H9 (cell line): ENCODE data around the gene PHACTR4. TPM values are rescaled to one million over a fixed set of nuclear protein-coding genes. Genes with fewer than 3 reads are reported as not detected.
A peak's percentile ranks its signal among the peaks of the same experiment; 100 is the strongest.

Experiments used
- DNase-seq: peaks from one replicate; pipeline ENCODE4 v3.0.0-alpha.2; 2017
- H2AFZ ChIP-seq: one replicate; pipeline ENCODE4 v1.6.1; 2013; ENCODE audit warnings: mild to moderate bottlenecking, low read length, control low read depth, moderate library complexity
- H2AK5ac ChIP-seq: 2 replicates; pipeline ENCODE4 v1.6.1; 2013; ENCODE audit warnings: low read length, control low read depth, mixed read lengths; ENCODE audit not compliant: insufficient read length
- H2BK120ac ChIP-seq: one replicate; pipeline ENCODE4 v1.6.1; 2013; ENCODE audit warnings: low read depth, mild to moderate bottlenecking, low read length, control low read depth, inconsistent platforms; ENCODE audit not compliant: poor library complexity, severe bottlenecking
- H2BK12ac ChIP-seq: 2 replicates; pipeline ENCODE4 v1.6.1; 2013; ENCODE audit warnings: low read length, control low read depth, mixed read lengths, low read depth; ENCODE audit not compliant: insufficient read length
- H2BK15ac ChIP-seq: 2 replicates; pipeline ENCODE4 v1.6.1; 2013; ENCODE audit warnings: low read depth, low read length, control low read depth
- H2BK20ac ChIP-seq: one replicate; pipeline ENCODE4 v1.6.1; 2013; ENCODE audit warnings: low read depth, mild to moderate bottlenecking, low read length, control low read depth, inconsistent platforms; ENCODE audit not compliant: poor library complexity, severe bottlenecking
- H2BK5ac ChIP-seq: 2 replicates; pipeline ENCODE4 v1.6.1; 2013; ENCODE audit warnings: low read length, control low read depth, mixed read lengths; ENCODE audit not compliant: insufficient read length
- H3K14ac ChIP-seq: 2 replicates; pipeline ENCODE4 v1.6.1; 2013; ENCODE audit warnings: low read length, control low read depth; ENCODE audit not compliant: insufficient read depth
- H3K18ac ChIP-seq: 2 replicates; pipeline ENCODE4 v1.6.1; 2013; ENCODE audit warnings: low read depth, mild to moderate bottlenecking, mixed read lengths, low read length, control low read depth; ENCODE audit not compliant: insufficient read length
- H3K23ac ChIP-seq: 2 replicates; pipeline ENCODE4 v1.6.1; 2013; ENCODE audit warnings: low read length, control low read depth, mixed read lengths, low read depth; ENCODE audit not compliant: insufficient read length
- H3K23me2 ChIP-seq: 2 replicates; pipeline ENCODE4 v1.6.1; 2013; ENCODE audit warnings: low read depth, mild to moderate bottlenecking, mixed read lengths, low read length, control low read depth; ENCODE audit not compliant: insufficient read length, poor library complexity, severe bottlenecking
- H3K27ac ChIP-seq: 2 replicates; pipeline ENCODE4 v1.5.1; 2013; ENCODE audit warnings: low read length, control low read depth, mixed read lengths, low read depth; ENCODE audit not compliant: insufficient read length
- H3K27me3 ChIP-seq: 2 replicates; pipeline ENCODE4 v1.6.1; 2013; ENCODE audit warnings: low read length, control low read depth, inconsistent platforms; ENCODE audit not compliant: insufficient read depth
- H3K4ac ChIP-seq: 2 replicates; pipeline ENCODE4 v1.6.1; 2013; ENCODE audit warnings: low read depth, mild to moderate bottlenecking, control low read depth, inconsistent platforms, low read length, moderate library complexity
- H3K4me1 ChIP-seq: 2 replicates; pipeline ENCODE4 v1.6.1; 2013; ENCODE audit warnings: low read length, control low read depth, inconsistent platforms; ENCODE audit not compliant: insufficient read depth
- H3K4me2 ChIP-seq: 2 replicates; pipeline ENCODE4 v1.6.1; 2013; ENCODE audit warnings: low read length, control low read depth, mixed read lengths; ENCODE audit not compliant: insufficient read length, insufficient read depth
- H3K56ac ChIP-seq: 2 replicates; pipeline ENCODE4 v1.6.1; 2013; ENCODE audit warnings: low read depth, mild to moderate bottlenecking, mixed read lengths, low read length, control low read depth; ENCODE audit not compliant: insufficient read length
- H3K79me1 ChIP-seq: 2 replicates; pipeline ENCODE4 v1.6.1; 2013; ENCODE audit warnings: low read depth, mild to moderate bottlenecking, moderate library complexity, low read length, control low read depth, inconsistent platforms; ENCODE audit not compliant: insufficient read depth, poor library complexity, severe bottlenecking
- H3K79me2 ChIP-seq: 2 replicates; pipeline ENCODE4 v1.6.1; 2013; ENCODE audit warnings: low read length, control low read depth, inconsistent platforms; ENCODE audit not compliant: insufficient read depth
- H3K9ac ChIP-seq: 2 replicates; pipeline ENCODE4 v1.6.1; 2013; ENCODE audit warnings: low read length, control low read depth, mixed read lengths; ENCODE audit not compliant: insufficient read length; ENCODE audit errors: extremely low read depth
- H3K9me3 ChIP-seq: one replicate; pipeline ENCODE4 v1.6.1; 2013; ENCODE audit warnings: low read depth, low read length, inconsistent platforms; ENCODE audit not compliant: control insufficient read depth
- H3T11ph ChIP-seq: one replicate; pipeline ENCODE4 v1.6.1; 2013; ENCODE audit warnings: mild to moderate bottlenecking, low read length, control low read depth, inconsistent platforms
- H4K20me1 ChIP-seq: one replicate; pipeline ENCODE4 v1.6.1; 2013; ENCODE audit not compliant: control insufficient read depth, insufficient read length, insufficient read depth
- H4K5ac ChIP-seq: 2 replicates; pipeline ENCODE4 v1.6.1; 2013; ENCODE audit warnings: low read depth, mild to moderate bottlenecking, mixed read lengths, low read length, control low read depth; ENCODE audit not compliant: insufficient read length
- H4K8ac ChIP-seq: replicated peaks from 2 replicates; pipeline ENCODE4 v1.6.1; 2013; ENCODE audit warnings: low read length, control low read depth, mixed read lengths, low read depth; ENCODE audit not compliant: insufficient read length
- H4K91ac ChIP-seq: 2 replicates; pipeline ENCODE4 v1.6.1; 2013; ENCODE audit warnings: low read depth, mild to moderate bottlenecking, moderate library complexity, mixed read lengths, low read length, control low read depth; ENCODE audit not compliant: insufficient read length
- H3K27ac Mint-ChIP-seq, 3 experiments: 2 replicates in 2 of 3; 3 replicates in 1 of 3; pipeline ENCODE4 v1.8.0; 2020 to 2021; ENCODE audit warnings: mixed read lengths in 3 of 3, mild to moderate bottlenecking in 1 of 3, moderate library complexity in 1 of 3
- H3K27me3 Mint-ChIP-seq: 2 replicates; pipeline ENCODE4 v1.8.0; 2021; ENCODE audit warnings: low read depth, mild to moderate bottlenecking, moderate library complexity, mixed read lengths
- H3K36me3 Mint-ChIP-seq, 3 experiments: 2 replicates in 2 of 3; 3 replicates in 1 of 3; pipeline ENCODE4 v1.8.0; 2020 to 2021; ENCODE audit warnings: low read depth in 3 of 3, mixed read lengths in 3 of 3; ENCODE audit not compliant: insufficient read depth in 1 of 3
- H3K4me1 Mint-ChIP-seq, 2 experiments: 2 replicates each; pipeline ENCODE4 v1.8.0; 2020; ENCODE audit warnings: mixed read lengths in 2 of 2
- H3K4me3 Mint-ChIP-seq, 2 experiments: 2 replicates in 1 of 2; 3 replicates in 1 of 2; pipeline ENCODE4 v1.8.0; 2020 to 2021; ENCODE audit warnings: mild to moderate bottlenecking in 2 of 2, mixed read lengths in 2 of 2, moderate library complexity in 1 of 2
- H3K9me3 Mint-ChIP-seq, 2 experiments: 2 replicates in 1 of 2; 3 replicates in 1 of 2; pipeline ENCODE4 v1.8.0; 2020; ENCODE audit warnings: mild to moderate bottlenecking in 2 of 2, mixed read lengths in 2 of 2, moderate library complexity in 1 of 2
- WGBS: extraction: QIAGEN DNeasy Blood & Tissue Kit; methylation state at CpG from one replicate; pipeline ENCODE4 v1.1.7; 2013; ENCODE audit warnings: missing lambda C conversion rate, low lambda C conversion rate, mixed read lengths; ENCODE audit not compliant: insufficient read length; ENCODE audit errors: extremely low coverage; 5-methylcytosine and 5-hydroxymethylcytosine counted together
- total RNA-seq: library from RNA; stranded (reverse); gene quantifications from 2 replicates; pipeline ENCODE4 v1.2.1, GENCODE V29; 2021
- TF ChIP-seq, protein P1 (sequence below): fragments of 200-600 bp; sonication (generic); conservative IDR thresholded peaks from 3 replicates; pipeline ENCODE4 v1.8.0; 2021; ENCODE audit warnings: antibody characterized with exemption, mild to moderate bottlenecking

PHACTR4 gene
- total RNA-seq, 1 experiment from 2014 or later, result 54.0 TPM

DNA sequence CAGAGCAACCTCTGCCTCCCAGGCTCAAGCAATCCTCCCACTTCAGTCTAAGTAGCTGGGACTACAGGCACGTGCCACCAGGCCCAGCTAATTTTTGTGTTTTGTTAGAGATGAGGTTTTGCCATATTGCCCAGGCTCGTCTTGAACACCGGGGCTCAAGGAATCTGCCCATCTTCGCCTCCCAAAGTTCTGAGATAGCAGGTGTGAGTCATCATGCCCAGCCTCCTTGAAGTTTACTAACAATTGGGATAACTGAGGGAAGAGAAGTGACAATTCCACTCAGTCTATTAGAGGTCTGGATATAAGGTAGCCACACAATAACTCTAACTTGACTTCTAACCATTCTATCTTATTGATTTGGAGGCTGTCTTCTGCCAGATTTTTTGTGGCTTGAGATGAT lies 130.0 kb downstream of the PHACTR4 start:
- TF ChIP-seq, protein P1, sequence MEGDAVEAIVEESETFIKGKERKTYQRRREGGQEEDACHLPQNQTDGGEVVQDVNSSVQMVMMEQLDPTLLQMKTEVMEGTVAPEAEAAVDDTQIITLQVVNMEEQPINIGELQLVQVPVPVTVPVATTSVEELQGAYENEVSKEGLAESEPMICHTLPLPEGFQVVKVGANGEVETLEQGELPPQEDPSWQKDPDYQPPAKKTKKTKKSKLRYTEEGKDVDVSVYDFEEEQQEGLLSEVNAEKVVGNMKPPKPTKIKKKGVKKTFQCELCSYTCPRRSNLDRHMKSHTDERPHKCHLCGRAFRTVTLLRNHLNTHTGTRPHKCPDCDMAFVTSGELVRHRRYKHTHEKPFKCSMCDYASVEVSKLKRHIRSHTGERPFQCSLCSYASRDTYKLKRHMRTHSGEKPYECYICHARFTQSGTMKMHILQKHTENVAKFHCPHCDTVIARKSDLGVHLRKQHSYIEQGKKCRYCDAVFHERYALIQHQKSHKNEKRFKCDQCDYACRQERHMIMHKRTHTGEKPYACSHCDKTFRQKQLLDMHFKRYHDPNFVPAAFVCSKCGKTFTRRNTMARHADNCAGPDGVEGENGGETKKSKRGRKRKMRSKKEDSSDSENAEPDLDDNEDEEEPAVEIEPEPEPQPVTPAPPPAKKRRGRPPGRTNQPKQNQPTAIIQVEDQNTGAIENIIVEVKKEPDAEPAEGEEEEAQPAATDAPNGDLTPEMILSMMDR, result no peak

More for the DNA sequence above, 130.0 kb downstream of the PHACTR4 start:
- Histone ChIP-seq H2BK12ac (no peak overlapping the region), H4K91ac (no peak overlapping the region), H3K79me2 (0 out of 2 replicates have a peak, but pooled peaks cover 2% of the 10 kb centered on the region), H3K56ac (no peak overlapping the region), H3K4ac (no peak overlapping the region), H3K14ac (no peak overlapping the region), H4K5ac (no peak overlapping the region), H3T11ph (no peak overlapping the region), H3K79me1 (no peaks in the 10 kb centered on the region), H2BK120ac (no peak overlapping the region), H2AK5ac (no peak overlapping the region), H3K23me2 (no peaks in the 10 kb centered on the region), H3K27me3 (no peaks in the 10 kb centered on the region), H3K18ac (no peak overlapping the region), H4K20me1 (no peaks in the 10 kb centered on the region), H2BK15ac (no peak overlapping the region), H4K8ac (no peak overlapping the region), H3K9ac (no peak overlapping the region), H2BK20ac (no peak overlapping the region), H3K23ac (no peak overlapping the region), H2BK5ac (no peak overlapping the region), H3K4me2 (no peak overlapping the region), H3K4me1 (no peaks in the 10 kb centered on the region), H2AFZ (no peak overlapping the region), H3K27ac (no peak overlapping the region), H3K9me3 (no peaks in the 10 kb centered on the region)
- WGBS, result no CpG with 5 or more reads among the region's 4 CpGs
- no peak overlapping the region for H3K4me3 Mint-ChIP-seq
- H3K27ac Mint-ChIP-seq, result peak overlapping the region in 1 of 3 experiments; percentile 53; a peak in 1 of 7 replicates
- no peaks in the 10 kb centered on the region for H3K4me1 Mint-ChIP-seq
- H3K9me3 Mint-ChIP-seq, result no peaks in the 10 kb centered on the region
- no peak for DNase-seq
- H3K36me3 Mint-ChIP-seq, result peaks cover 12 to 32% (median 24%) of the 10 kb centered on the region in 3 experiments; a peak in 6 of 7 replicates
- no peaks in the 10 kb centered on the region; the same call in 1 of the 2 replicates for H3K27me3 Mint-ChIP-seq
